ENCODE data around the gene CTCFL. TPM values are rescaled to one million over a fixed set of nuclear protein-coding genes. Genes with fewer than 3 reads are reported as not detected.

CTCFL gene
- total RNA-seq, 1 experiment from 2014 or later: not detected

Other genes with a start within 250 kb of the CTCFL start
- gene SPO11, start 195.3 kb downstream of the CTCFL start, total RNA-seq (2014; rRNA removed; shearing (Covaris generic)): not detected in 2 replicates
- 57.7 and 67.9 TPM in 2 replicates for gene RAE1, start 173.9 kb downstream of the CTCFL start, total RNA-seq (2014; rRNA removed; shearing (Covaris generic))
- 98.7 and 102 TPM in 2 replicates for gene RBM38, start 133.7 kb downstream of the CTCFL start, total RNA-seq (2014; rRNA removed; shearing (Covaris generic))
- 0.94 and 1.9 TPM in 2 replicates for gene PCK1, start 36.0 kb upstream of the CTCFL start, total RNA-seq (2014; rRNA removed; shearing (Covaris generic))
- gene ZBP1, start 95.3 kb upstream of the CTCFL start, total RNA-seq (2014; rRNA removed; shearing (Covaris generic)): 0.70 and 2.0 TPM in 2 replicates
- 47.7 and 66.2 TPM in 2 replicates for gene PMEPA1, start 184.9 kb upstream of the CTCFL start, total RNA-seq (2014; rRNA removed; shearing (Covaris generic))